K562 (cell line): ENCODE results near the gene METTL3. TPM values are rescaled to one million over a fixed set of nuclear protein-coding genes. Genes with fewer than 3 reads are reported as not detected.

Experiments
- ATAC-seq: fragments of 200-7000 bp; cut with Tn5 transposase; 3 replicates; pipeline ENCODE4 v1.9.1; 2020; ENCODE audit warnings: moderate library complexity
- BruUV-seq: library from RNA; stranded (reverse); fragments of 400-500 nt; replicated peaks from 2 replicates; lab custom pipeline; 2021; lab: Mats Ljungman, UMichigan
- CTCF ChIA-PET: fragments of 300-600 bp; formaldehyde crosslinking; extraction: SDS; loops from one replicate; lab custom pipeline; 2021; ENCODE audit warnings: low intra/inter-chr PET ratio; lab: Yijun Ruan, JAX
- POLR2A ChIA-PET: fragments of 300-600, 350-650 bp; sonication (Branson Sonifier 250); formaldehyde crosslinking; extraction: SDS; loops from one replicate; lab custom pipeline; 2021; ENCODE audit warnings: antibody characterized with exemption, inconsistent platforms; lab: Yijun Ruan, JAX
- DNase-seq, 4 experiments: peaks; one replicate each; pipeline versions ENCODE4 v3.0.0 to v3.0.0-alpha.2; 2011 to 2018; ENCODE audit warnings: low spot score in 3 of 4, mixed read lengths in 3 of 4; ENCODE audit errors: extremely low read depth in 1 of 4
- FAIRE-seq: peaks from 2 replicates; lab custom pipeline; 2011; peaks lifted over from hg19 to GRCh38; lab: Jason Lieb, UNC
- H2AFZ ChIP-seq: 2 replicates; pipeline ENCODE4 v1.6.0; 2011; ENCODE audit warnings: low read depth, low read length, control low read depth, inconsistent platforms
- H3K27ac ChIP-seq: fragments of 200-600 bp; 3 replicates; pipeline ENCODE4 v1.8.0; 2011; ENCODE audit warnings: low read depth, mild to moderate bottlenecking, control low read depth, inconsistent platforms, low read length, moderate library complexity, mixed read lengths; ENCODE audit errors: extremely low read depth
- H3K27me3 ChIP-seq, 2 experiments: fragments of 300-600 bp in 1 of 2; 2 replicates in 1 of 2; 3 replicates in 1 of 2; pipeline versions ENCODE4 v1.6.0 to v1.8.0; 2011; ENCODE audit warnings: inconsistent platforms in 2 of 2, low read length in 2 of 2, mild to moderate bottlenecking in 1 of 2, mixed read lengths in 1 of 2, moderate library complexity in 1 of 2; ENCODE audit not compliant: control insufficient read depth in 2 of 2, insufficient read depth in 2 of 2
- H3K36me3 ChIP-seq: fragments of 300-600 bp; 3 replicates; pipeline ENCODE4 v1.8.0; 2011; ENCODE audit warnings: mild to moderate bottlenecking, low read length, inconsistent platforms; ENCODE audit not compliant: control insufficient read depth, insufficient read depth
- H3K4me1 ChIP-seq, 2 experiments: fragments of 200-600 bp in 1 of 2; replicated peaks in 1 of 2; 2 replicates in 1 of 2; 3 replicates in 1 of 2; pipeline versions ENCODE4 v1.5.1 to v1.8.0; 2011; ENCODE audit warnings: inconsistent platforms in 2 of 2, low read length in 2 of 2, mild to moderate bottlenecking in 1 of 2, mixed read lengths in 1 of 2, moderate library complexity in 1 of 2; ENCODE audit not compliant: control insufficient read depth in 2 of 2, insufficient read depth in 2 of 2
- H3K4me2 ChIP-seq: 2 replicates; pipeline ENCODE4 v1.6.1; 2011; ENCODE audit warnings: low read length, control low read depth, inconsistent platforms, mixed read lengths; ENCODE audit not compliant: insufficient read depth
- H3K4me3 ChIP-seq: fragments of 200-600 bp; sonication (generic), shearing (Covaris generic); 2 replicates; pipeline ENCODE4 v1.5.1; 2016; ENCODE audit warnings: control low read depth, inconsistent platforms
- H3K79me2 ChIP-seq: fragments of 200-600 bp; 3 replicates; pipeline ENCODE4 v1.8.0; 2011; ENCODE audit warnings: low read length, inconsistent platforms; ENCODE audit not compliant: control insufficient read depth, insufficient read depth
- H3K9ac ChIP-seq, 2 experiments: 2 replicates each; pipeline versions ENCODE4 v1.6.0 to v1.6.1; 2011; ENCODE audit warnings: low read depth in 2 of 2, low read length in 2 of 2, control low read depth in 1 of 2, inconsistent platforms in 1 of 2, mild to moderate bottlenecking in 1 of 2, mixed read lengths in 1 of 2; ENCODE audit not compliant: insufficient read depth in 1 of 2
- H3K9me1 ChIP-seq: one replicate; pipeline ENCODE4 v1.6.0; 2011; ENCODE audit warnings: inconsistent platforms, mild to moderate bottlenecking, low read length, moderate library complexity; ENCODE audit not compliant: control insufficient read depth, insufficient read depth
- H3K9me3 ChIP-seq: replicated peaks from 2 replicates; pipeline ENCODE4 v1.5.1; 2011; ENCODE audit warnings: low read depth, low read length, inconsistent platforms; ENCODE audit not compliant: control insufficient read depth, insufficient read depth
- H4K20me1 ChIP-seq: replicated peaks from 2 replicates; pipeline ENCODE4 v1.6.1; 2011; ENCODE audit warnings: low read length, inconsistent platforms, mixed read lengths; ENCODE audit not compliant: control insufficient read depth, insufficient read depth
- CTBP1 ChIP-seq: fragments of 450-650 bp; IDR thresholded peaks from 2 replicates; pipeline ENCODE4 v1.6.1; 2016; ENCODE audit warnings: borderline replicate concordance
- GATA2 ChIP-seq: sonication (generic); formaldehyde crosslinking; IDR thresholded peaks from 2 replicates; pipeline ENCODE4 v1.4.0; 2020; ENCODE audit warnings: mild to moderate bottlenecking, missing genetic modification reagents
- GTF2A2 ChIP-seq: IDR thresholded peaks from 2 replicates; pipeline ENCODE4 v1.6.1; 2016; ENCODE audit warnings: mild to moderate bottlenecking, missing genetic modification characterization, missing compliant biosample characterization
- HNRNPLL ChIP-seq: fragments of 200-400 bp; formaldehyde crosslinking; IDR thresholded peaks from 2 replicates; pipeline ENCODE4 v1.6.1; 2017; ENCODE audit warnings: low read length, low read depth, mild to moderate bottlenecking; ENCODE audit not compliant: poor library complexity, severe bottlenecking
- MED1 ChIP-seq: sonication (generic); formaldehyde crosslinking; IDR thresholded peaks from 2 replicates; pipeline ENCODE4 v1.8.1; 2023; ENCODE audit warnings: missing genetic modification reagents, borderline replicate concordance
- NR3C1 ChIP-seq: sonication (generic); formaldehyde crosslinking; IDR thresholded peaks from 2 replicates; pipeline ENCODE4 v1.8.1; 2022; ENCODE audit warnings: missing genetic modification reagents
- PHF21A ChIP-seq: fragments of 450-650 bp; IDR thresholded peaks from 2 replicates; pipeline ENCODE4 v1.6.1; 2017; ENCODE audit warnings: low read depth, borderline replicate concordance
- POLR2G ChIP-seq: fragments of 200-400 bp; formaldehyde crosslinking; IDR thresholded peaks from 2 replicates; pipeline ENCODE4 v1.6.1; 2017; ENCODE audit warnings: low read depth, mild to moderate bottlenecking, antibody characterized with exemption, low read length, moderate library complexity
- RAD21 ChIP-seq, 2 experiments: fragments of 250-450 bp in 1 of 2; fragments of 450-650 bp in 1 of 2; sonication (Bioruptor Pico) in 1 of 2; formaldehyde crosslinking in 1 of 2; IDR thresholded peaks in 1 of 2; conservative IDR thresholded peaks in 1 of 2; 2 replicates each; pipeline versions ENCODE4 v1.4.0 to v1.8.0; 2020 to 2022; ENCODE audit warnings: mild to moderate bottlenecking in 2 of 2, moderate library complexity in 1 of 2
- SMARCA4 ChIP-seq: fragments of 450-650 bp; IDR thresholded peaks from 2 replicates; pipeline ENCODE4 v1.6.1; 2016
- SMC3 ChIP-seq: conservative IDR thresholded peaks from 2 replicates; pipeline ENCODE4 v1.6.1; 2011; ENCODE audit warnings: low read depth, low read length, improper control_type of control experiment; ENCODE audit not compliant: insufficient read depth
- TCF7 ChIP-seq: sonication (generic); IDR thresholded peaks from 2 replicates; pipeline ENCODE4 v1.6.1; 2016; ENCODE audit warnings: antibody characterized with exemption, borderline replicate concordance
- WGBS: fragments of 100-300 bp; shearing (Covaris generic); methylation state at CpG from one replicate; pipeline ENCODE4 v1.1.6; 2016; ENCODE audit warnings: low coverage, mixed read lengths; ENCODE audit not compliant: insufficient coverage; ENCODE audit errors: missing lambda C conversion rate; 5-methylcytosine and 5-hydroxymethylcytosine counted together
- in situ Hi-C: fragments of 300-500 bp; cut with MboI; formaldehyde crosslinking; loops from 4 replicates; pipeline ENCODE4 v1.15.0; 2018; ENCODE audit warnings: inconsistent platforms, mixed read lengths
- intact Hi-C: fragments of 100-400 bp; cut with micrococcal nuclease; formaldehyde crosslinking; loops from 2 replicates; pipeline ENCODE4 v1.14.2; 2022
- polyA plus RNA-seq, 8 experiments: library from polyadenylated mRNA; depleted of rRNA in 4 of 8; stranded (reverse) in 5 of 8; unstranded in 3 of 8; fragments of >200 nt; fragmentation: Nextera tagmentation in 2 of 8; fragmentation: Illumina TruSeq in 1 of 8; extraction: Ambion mirVana in 2 of 8; extraction: Trizol in 1 of 8; gene quantifications; 2 replicates each; pipeline versions ENCODE4 v1.2.1 to v1.2.3, GENCODE V29; 2011 to 2014; ENCODE audit warnings: inconsistent platforms in 1 of 8, missing spikeins in 1 of 8
- total RNA-seq, 7 experiments: library from RNA; depleted of rRNA in 6 of 7; stranded (reverse); fragments of >200 nt in 6 of 7; fragmentation: Illumina TruSeq in 2 of 7; extraction: Trizol in 2 of 7; gene quantifications; 2 replicates each; pipeline versions ENCODE4 v1.2.1 to v1.2.3, GENCODE V29; 2011 to 2021; ENCODE audit warnings: low replicate concordance in 1 of 7
- TF ChIP-seq, protein P1 (sequence below): fragments of 250-450 bp; sonication (Bioruptor Pico); IDR thresholded peaks from 2 replicates; pipeline ENCODE4 v1.5.0; 2021; ENCODE audit warnings: mild to moderate bottlenecking, borderline replicate concordance
- TF ChIP-seq, protein P2 (sequence below): fragments of 450-650 bp; formaldehyde crosslinking; IDR thresholded peaks from 2 replicates; pipeline ENCODE4 v1.4.0; 2020; ENCODE audit warnings: mild to moderate bottlenecking, moderate library complexity

METTL3 gene
- total and polyA plus RNA-seq, 9 of the 15 experiments (the other 6 are each of a cell fraction or from before 2014, with no cell fraction given) = 42.1 to 151 (median 65.7) TPM

GRCh38 chr14:21501568-21501967 lies 9.6 kb downstream of the METTL3 start (continued):
- TF ChIP-seq NR3C1 (CRISPR knock-in tag) (no peak), SMARCA4 (no peak), PHF21A (no peak), MED1 (CRISPR knock-in tag) (no peak), HNRNPLL (no peak)

- ATAC-seq = peak; percentile 78
- DNase-seq = peak; percentile 39 to 58 (median 44)
- POLR2A ChIA-PET = interaction anchor here (1.1 to 1.2 kb wide), 4 partner anchors 10 to 17 kb away, joined by 3 to 5 read pairs (median 4); partner anchors contain the start of gene METTL3
- Histone ChIP-seq H4K20me1 (no peaks in the 10 kb centered on the region; the same call in 1 of the 2 replicates), H3K27me3 (no peaks in the 10 kb centered on the region), H3K4me1 (no peaks in the 10 kb centered on the region), H3K4me3 (no peak overlapping the region), H3K9me3 (no peaks in the 10 kb centered on the region), H3K36me3 (peaks cover 90% of the 10 kb centered on the region), H3K79me2 (no peaks in the 10 kb centered on the region; the same call in 2 of the 3 replicates), H3K9me1 (no peaks in the 10 kb centered on the region), H3K9ac (no peak overlapping the region), H3K27ac (no peak overlapping the region), H2AFZ (no peak overlapping the region), H3K4me2 (no peak overlapping the region)
- intact Hi-C loops (loop anchor here (1.0 kb wide), 1 partner anchor 58 kb away; no protein-coding TSS in a partner anchor), in situ Hi-C loops (no loop called here)
- no TSS peak for BruUV-seq
- FAIRE-seq = peak; percentile 59
- CTCF ChIA-PET = interaction anchor here (0.9 to 2.1 kb wide), 2 partner anchors 21 to 59 kb away, joined by 3 to 24 read pairs; no protein-coding TSS in a partner anchor
- 63% methylated on average over 5 of the region's 5 CpGs for WGBS
- TF ChIP-seq CTBP1 (no peak), SMC3 (peak; percentile 38; the same call in 1 of the 2 replicates), POLR2G (peak; percentile 19; the same call in 1 of the 2 replicates), TCF7 (no peak), GTF2A2 (tag) (no peak), RAD21 (CRISPR knock-in tag; conservative IDR thresholded peaks at IDR 0.05 in 1 of 2, IDR thresholded peaks at IDR 0.05 in 1 of 2) (peak; percentile 38 to 63; a peak in 3 of 4 replicates), GATA2 (CRISPR knock-in tag) (peak; percentile 55)
- TF ChIP-seq, protein P1, sequence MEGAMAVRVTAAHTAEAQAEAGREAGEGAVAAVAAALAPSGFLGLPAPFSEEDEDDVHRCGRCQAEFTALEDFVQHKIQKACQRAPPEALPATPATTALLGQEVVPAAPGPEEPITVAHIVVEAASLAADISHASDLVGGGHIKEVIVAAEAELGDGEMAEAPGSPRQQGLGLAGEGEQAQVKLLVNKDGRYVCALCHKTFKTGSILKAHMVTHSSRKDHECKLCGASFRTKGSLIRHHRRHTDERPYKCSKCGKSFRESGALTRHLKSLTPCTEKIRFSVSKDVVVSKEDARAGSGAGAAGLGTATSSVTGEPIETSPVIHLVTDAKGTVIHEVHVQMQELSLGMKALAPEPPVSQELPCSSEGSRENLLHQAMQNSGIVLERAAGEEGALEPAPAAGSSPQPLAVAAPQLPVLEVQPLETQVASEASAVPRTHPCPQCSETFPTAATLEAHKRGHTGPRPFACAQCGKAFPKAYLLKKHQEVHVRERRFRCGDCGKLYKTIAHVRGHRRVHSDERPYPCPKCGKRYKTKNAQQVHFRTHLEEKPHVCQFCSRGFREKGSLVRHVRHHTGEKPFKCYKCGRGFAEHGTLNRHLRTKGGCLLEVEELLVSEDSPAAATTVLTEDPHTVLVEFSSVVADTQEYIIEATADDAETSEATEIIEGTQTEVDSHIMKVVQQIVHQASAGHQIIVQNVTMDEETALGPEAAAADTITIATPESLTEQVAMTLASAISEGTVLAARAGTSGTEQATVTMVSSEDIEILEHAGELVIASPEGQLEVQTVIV (CRISPR knock-in tag) = no peak
- TF ChIP-seq, protein P2, sequence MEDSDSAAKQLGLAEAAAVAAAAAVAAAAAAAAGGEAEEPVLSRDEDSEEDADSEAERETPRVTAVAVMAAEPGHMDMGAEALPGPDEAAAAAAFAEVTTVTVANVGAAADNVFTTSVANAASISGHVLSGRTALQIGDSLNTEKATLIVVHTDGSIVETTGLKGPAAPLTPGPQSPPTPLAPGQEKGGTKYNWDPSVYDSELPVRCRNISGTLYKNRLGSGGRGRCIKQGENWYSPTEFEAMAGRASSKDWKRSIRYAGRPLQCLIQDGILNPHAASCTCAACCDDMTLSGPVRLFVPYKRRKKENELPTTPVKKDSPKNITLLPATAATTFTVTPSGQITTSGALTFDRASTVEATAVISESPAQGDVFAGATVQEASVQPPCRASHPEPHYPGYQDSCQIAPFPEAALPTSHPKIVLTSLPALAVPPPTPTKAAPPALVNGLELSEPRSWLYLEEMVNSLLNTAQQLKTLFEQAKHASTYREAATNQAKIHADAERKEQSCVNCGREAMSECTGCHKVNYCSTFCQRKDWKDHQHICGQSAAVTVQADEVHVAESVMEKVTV (CRISPR knock-in tag) = 0 out of 2 replicates have a peak, but pooled peaks have one; percentile 38
These were observed 12.3 kb downstream of the METTL3 start for GRCh38 chr14:21498540-21499526.
